Endothelial cell of umbilical vein (primary cell): Measurements from ENCODE around the gene FAM3B. TPM values are rescaled to one million over a fixed set of nuclear protein-coding genes. Genes with fewer than 3 reads are reported as not detected.

ENCODE experiments used
- BruUV-seq: library from RNA; stranded (reverse); fragments of 400-500 nt; replicated peaks from 2 replicates; lab custom pipeline; 2021; lab: Mats Ljungman, UMichigan
- CTCF ChIA-PET: fragments of 300-600, 350-600 bp; sonication (Branson Sonifier 250); formaldehyde crosslinking; loops from one replicate; lab custom pipeline; 2021; ENCODE audit warnings: antibody characterized with exemption, inconsistent platforms; lab: Charles Lee
- POLR2A ChIA-PET: fragments of 300-600, 350-600 bp; sonication (Branson Sonifier 250); formaldehyde crosslinking; loops from one replicate; lab custom pipeline; 2021; ENCODE audit warnings: antibody characterized with exemption, inconsistent platforms; lab: Charles Lee
- DNase-seq: peaks from one replicate; pipeline ENCODE4 v3.0.0-alpha.2; 2011; ENCODE audit warnings: low read depth, low spot score
- FAIRE-seq: peaks from 2 replicates; lab custom pipeline; 2011; peaks lifted over from hg19 to GRCh38; lab: Jason Lieb, UNC
- H2AFZ ChIP-seq: 2 replicates; pipeline ENCODE4 v1.6.0; 2012; ENCODE audit warnings: low read depth, low read length, control low read depth, inconsistent platforms
- H3K27ac ChIP-seq: 2 replicates; pipeline ENCODE4 v1.5.1; 2011; ENCODE audit warnings: low read depth, mild to moderate bottlenecking, control low read depth, low read length, moderate library complexity; ENCODE audit not compliant: insufficient read depth
- H3K27me3 ChIP-seq, 2 experiments: 2 replicates each; pipeline versions ENCODE4 v1.6.0 to v1.6.1; 2011; ENCODE audit warnings: low read length in 2 of 2, mixed read lengths in 1 of 2; ENCODE audit not compliant: control insufficient read depth in 2 of 2, insufficient read depth in 2 of 2
- H3K36me3 ChIP-seq, 2 experiments: 2 replicates in 1 of 2; 3 replicates in 1 of 2; pipeline ENCODE4 v1.5.1; 2011; ENCODE audit warnings: low read length in 2 of 2, mild to moderate bottlenecking in 1 of 2, moderate library complexity in 1 of 2; ENCODE audit not compliant: control insufficient read depth in 2 of 2, insufficient read depth in 2 of 2; ENCODE audit errors: extremely low read depth in 1 of 2
- H3K4me1 ChIP-seq: 3 replicates; pipeline ENCODE4 v1.5.1; 2011; ENCODE audit warnings: mild to moderate bottlenecking, low read length; ENCODE audit not compliant: control insufficient read depth, insufficient read depth; ENCODE audit errors: extremely low read depth
- H3K4me2 ChIP-seq: 2 replicates; pipeline ENCODE4 v1.6.1; 2011; ENCODE audit warnings: low read length, control low read depth, mixed read lengths; ENCODE audit not compliant: insufficient read depth
- H3K4me3 ChIP-seq, 3 experiments: fragments of 200-600 bp in 1 of 3; sonication (generic), shearing (Covaris generic) in 1 of 3; replicated peaks in 1 of 3; 2 replicates each; pipeline ENCODE4 v1.5.1; 2011 to 2016; ENCODE audit warnings: control low read depth in 3 of 3, low read length in 3 of 3, mild to moderate bottlenecking in 2 of 3, inconsistent platforms in 1 of 3, low read depth in 1 of 3, moderate library complexity in 1 of 3; ENCODE audit not compliant: insufficient read depth in 1 of 3
- H3K79me2 ChIP-seq: 2 replicates; pipeline ENCODE4 v1.6.0; 2012; ENCODE audit warnings: low read length, inconsistent platforms; ENCODE audit not compliant: control insufficient read depth, insufficient read depth
- H3K9ac ChIP-seq: replicated peaks from 2 replicates; pipeline ENCODE3; 2011; ENCODE audit warnings: low read length, control low read depth; ENCODE audit not compliant: insufficient read depth; ENCODE audit errors: extremely low read depth
- H3K9me1 ChIP-seq: replicated peaks from 3 replicates; pipeline ENCODE4 v1.6.0; 2011; ENCODE audit warnings: mild to moderate bottlenecking, low read length; ENCODE audit not compliant: control insufficient read depth, insufficient read depth; ENCODE audit errors: extremely low read depth
- H3K9me3 ChIP-seq: replicated peaks from 2 replicates; pipeline ENCODE4 v1.5.1; 2012; ENCODE audit warnings: low read length, inconsistent platforms; ENCODE audit not compliant: control insufficient read depth, insufficient read depth
- H4K20me1 ChIP-seq: replicated peaks from 2 replicates; pipeline ENCODE3; 2011; ENCODE audit warnings: mild to moderate bottlenecking, low read length; ENCODE audit not compliant: control insufficient read depth, insufficient read depth; ENCODE audit errors: extremely low read depth
- EZH2 ChIP-seq: IDR thresholded peaks from 2 replicates; pipeline ENCODE4 v1.6.1; 2012; ENCODE audit warnings: borderline replicate concordance, low read depth, mild to moderate bottlenecking, moderate library complexity, low read length, inconsistent platforms; ENCODE audit not compliant: severe bottlenecking
- FOS ChIP-seq: IDR thresholded peaks from 2 replicates; pipeline ENCODE4 v1.6.1; 2011; ENCODE audit warnings: mild to moderate bottlenecking, low read length, moderate library complexity, borderline replicate concordance; ENCODE audit not compliant: insufficient read depth
- GATA2 ChIP-seq: IDR thresholded peaks from 2 replicates; pipeline ENCODE4 v1.7.0; 2011; ENCODE audit warnings: low read depth, mild to moderate bottlenecking, moderate library complexity, mixed read lengths, low read length; ENCODE audit not compliant: insufficient read length, insufficient read depth
- JUN ChIP-seq: IDR thresholded peaks from 2 replicates; pipeline ENCODE4 v1.6.1; 2011; ENCODE audit warnings: borderline replicate concordance, low read depth; ENCODE audit not compliant: insufficient read length, insufficient read depth
- MYC ChIP-seq: IDR thresholded peaks from one replicate; pipeline ENCODE4 v1.6.1; 2011; ENCODE audit warnings: mild to moderate bottlenecking, low read depth, low read length
- POLR2A ChIP-seq: IDR thresholded peaks from 2 replicates; pipeline ENCODE4 v1.6.1; 2012; ENCODE audit warnings: low read depth, mild to moderate bottlenecking, control low read depth, low read length
- POLR2AphosphoS5 ChIP-seq: IDR thresholded peaks from 2 replicates; pipeline ENCODE4 v1.6.1; 2012; ENCODE audit warnings: low read depth, mild to moderate bottlenecking, control low read depth, low read length, moderate library complexity; ENCODE audit not compliant: insufficient read depth
- dilution Hi-C: fragments of 300-500 bp; cut with MboI; formaldehyde crosslinking; loops from one replicate; pipeline ENCODE4 v1.15.0; 2019; ENCODE audit warnings: low sequenced_read_pairs; ENCODE audit not compliant: extremely low pct_ligation_motif_present
- intact Hi-C: fragments of 100-400 bp; cut with micrococcal nuclease; formaldehyde crosslinking; loops from one replicate; pipeline ENCODE4 v1.10.0; 2022
- polyA plus RNA-seq, 4 experiments: library from polyadenylated mRNA; depleted of rRNA in 3 of 4; stranded (reverse) in 3 of 4; unstranded in 1 of 4; fragments of >200 nt; gene quantifications; 2 replicates each; pipeline versions ENCODE4 v1.2.1 to v1.2.3, GENCODE V29; 2011 to 2012; ENCODE audit warnings: missing spikeins in 1 of 4
- total RNA-seq: library from RNA; stranded (reverse); gene quantifications from 2 replicates; pipeline ENCODE4 v1.2.3, GENCODE V29; 2021
- TF ChIP-seq, protein P1 (sequence below): IDR thresholded peaks from 2 replicates; pipeline ENCODE4 v1.6.1; 2011; ENCODE audit not compliant: insufficient read depth, insufficient read length
- TF ChIP-seq, protein P2 (sequence below), 2 donors: IDR thresholded peaks; 1 replicate in 1 of 2; 2 replicates in 1 of 2; pipeline ENCODE4 v1.5.1; 2011; ENCODE audit warnings: low read length in 2 of 2, mild to moderate bottlenecking in 2 of 2, moderate library complexity in 2 of 2, control low read depth in 1 of 2, inconsistent platforms in 1 of 2, low read depth in 1 of 2; ENCODE audit not compliant: insufficient read depth in 1 of 2; ENCODE audit errors: extremely low read depth in 1 of 2

Gene FAM3B
- total and polyA plus RNA-seq, 2 donors (not counting 3 experiments of a cell fraction or from before 2014, with no cell fraction given): not detected

DNA sequence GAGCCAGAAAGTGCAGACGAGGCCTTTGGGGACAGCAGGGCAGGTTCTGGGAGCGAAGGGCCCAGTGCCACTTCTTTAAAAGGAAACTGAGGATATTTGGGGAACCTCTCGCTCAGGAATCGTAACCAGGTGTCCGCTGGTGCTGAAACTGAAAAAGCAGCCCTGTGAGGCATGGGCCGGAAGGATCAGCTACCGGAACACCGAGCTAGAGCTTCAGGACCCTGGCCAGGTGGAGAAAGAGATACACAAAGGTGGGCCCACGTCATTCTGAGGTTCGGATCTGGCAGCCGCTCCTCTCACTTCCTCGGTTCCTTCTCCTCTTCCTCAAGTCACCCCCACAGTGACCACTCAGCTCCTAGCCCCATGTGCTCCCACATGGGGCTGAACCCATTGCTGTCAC lies 63.3 kb downstream of the FAM3B start:
- no peaks in the 10 kb centered on the region for H3K27me3 ChIP-seq
- dilution Hi-C loops: no loop called here
- no peaks in the 10 kb centered on the region for H4K20me1 ChIP-seq
- H3K9me3 ChIP-seq: no peaks in the 10 kb centered on the region
- TF ChIP-seq, protein P1, sequence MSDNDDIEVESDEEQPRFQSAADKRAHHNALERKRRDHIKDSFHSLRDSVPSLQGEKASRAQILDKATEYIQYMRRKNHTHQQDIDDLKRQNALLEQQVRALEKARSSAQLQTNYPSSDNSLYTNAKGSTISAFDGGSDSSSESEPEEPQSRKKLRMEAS: no peak
- TF ChIP-seq EZH2: no peak
- FAIRE-seq (no peak), DNase-seq (no peak)
- H3K79me2 ChIP-seq: no peaks in the 10 kb centered on the region
- no peaks in the 10 kb centered on the region for H3K36me3 ChIP-seq
- no peaks in the 10 kb centered on the region for H3K4me1 ChIP-seq
- ChIA-PET POLR2A (no interaction called here), CTCF (no interaction called here)
- intact Hi-C loops: no loop called here
- H3K4me2 ChIP-seq: no peak overlapping the region
- BruUV-seq: no TSS peak
- no peak overlapping the region for H3K4me3 ChIP-seq
- H3K9ac ChIP-seq: no peak overlapping the region
- no peak overlapping the region for H3K27ac ChIP-seq
- H3K9me1 ChIP-seq: no peaks in the 10 kb centered on the region
- no peak overlapping the region for H2AFZ ChIP-seq

DNA sequence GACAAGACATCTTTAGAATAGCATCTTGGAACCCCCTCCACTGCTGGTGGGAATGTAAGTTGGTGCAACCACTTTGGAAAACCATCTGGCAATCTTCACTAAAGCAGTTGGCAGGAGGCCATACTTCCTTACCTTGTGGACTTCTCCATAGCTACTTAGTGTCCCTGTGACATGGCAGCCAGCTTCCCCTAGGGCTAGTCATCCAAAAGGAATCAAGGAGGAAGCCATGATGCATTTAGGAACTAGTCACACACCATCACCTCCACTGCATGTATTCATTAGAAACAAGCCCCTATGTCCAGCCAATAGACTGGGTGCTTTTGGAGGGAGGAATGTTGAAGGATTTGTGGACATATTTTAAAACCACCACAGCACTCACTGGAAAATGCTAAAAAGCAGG lies 65.1 kb downstream of the FAM3B start:
- dilution Hi-C loops (no loop called here), intact Hi-C loops (no loop called here)
- no peak for DNase-seq
- no peak overlapping the region for H2AFZ ChIP-seq
- no peaks in the 10 kb centered on the region for H3K36me3 ChIP-seq
- no peaks in the 10 kb centered on the region for H3K9me3 ChIP-seq
- TF ChIP-seq, protein P2, sequence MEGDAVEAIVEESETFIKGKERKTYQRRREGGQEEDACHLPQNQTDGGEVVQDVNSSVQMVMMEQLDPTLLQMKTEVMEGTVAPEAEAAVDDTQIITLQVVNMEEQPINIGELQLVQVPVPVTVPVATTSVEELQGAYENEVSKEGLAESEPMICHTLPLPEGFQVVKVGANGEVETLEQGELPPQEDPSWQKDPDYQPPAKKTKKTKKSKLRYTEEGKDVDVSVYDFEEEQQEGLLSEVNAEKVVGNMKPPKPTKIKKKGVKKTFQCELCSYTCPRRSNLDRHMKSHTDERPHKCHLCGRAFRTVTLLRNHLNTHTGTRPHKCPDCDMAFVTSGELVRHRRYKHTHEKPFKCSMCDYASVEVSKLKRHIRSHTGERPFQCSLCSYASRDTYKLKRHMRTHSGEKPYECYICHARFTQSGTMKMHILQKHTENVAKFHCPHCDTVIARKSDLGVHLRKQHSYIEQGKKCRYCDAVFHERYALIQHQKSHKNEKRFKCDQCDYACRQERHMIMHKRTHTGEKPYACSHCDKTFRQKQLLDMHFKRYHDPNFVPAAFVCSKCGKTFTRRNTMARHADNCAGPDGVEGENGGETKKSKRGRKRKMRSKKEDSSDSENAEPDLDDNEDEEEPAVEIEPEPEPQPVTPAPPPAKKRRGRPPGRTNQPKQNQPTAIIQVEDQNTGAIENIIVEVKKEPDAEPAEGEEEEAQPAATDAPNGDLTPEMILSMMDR (IDR thresholded peaks at IDR 0.05; ENCODE audit: extremely low read depth in 1 of 2, insufficient read depth in 1 of 2, low read depth in 1 of 2, low read length in 2 of 2): no peak
- TF ChIP-seq MYC (no peak), JUN (no peak), FOS (no peak), GATA2 (no peak), EZH2 (no peak), POLR2A (no peak), POLR2AphosphoS5 (no peak)
- TF ChIP-seq, protein P1: no peak
- BruUV-seq: no TSS peak
- H3K27me3 ChIP-seq: no peaks in the 10 kb centered on the region
- POLR2A ChIA-PET: no interaction called here
- CTCF ChIA-PET: no interaction called here
- no peak overlapping the region for H3K4me3 ChIP-seq
- H3K9ac ChIP-seq: no peak overlapping the region
- no peak for FAIRE-seq
- H3K9me1 ChIP-seq: no peaks in the 10 kb centered on the region
- no peaks in the 10 kb centered on the region for H3K4me1 ChIP-seq
- no peak overlapping the region for H3K27ac ChIP-seq
- no peaks in the 10 kb centered on the region for H4K20me1 ChIP-seq
- no peak overlapping the region for H3K4me2 ChIP-seq
- no peaks in the 10 kb centered on the region for H3K79me2 ChIP-seq
